Type B pancreatic cell (in vitro differentiated cells): ENCODE results near the gene ABCG1. TPM values are rescaled to one million over a fixed set of nuclear protein-coding genes. Genes with fewer than 3 reads are reported as not detected.

Source experiments
- DNase-seq: peaks from one replicate; pipeline ENCODE4 v3.0.0; 2021; ENCODE audit warnings: mixed read lengths; ENCODE audit not compliant: unreplicated experiment; ENCODE audit errors: extremely low spot score
- H3K27ac Mint-ChIP-seq: 2 replicates; pipeline ENCODE4 v1.8.0; 2021; ENCODE audit warnings: mild to moderate bottlenecking, mixed read lengths
- H3K27me3 Mint-ChIP-seq: 2 replicates; pipeline ENCODE4 v1.8.0; 2021; ENCODE audit warnings: mixed read lengths
- H3K36me3 Mint-ChIP-seq: 2 replicates; pipeline ENCODE4 v1.8.0; 2021; ENCODE audit warnings: mixed read lengths
- H3K4me1 Mint-ChIP-seq: one replicate; pipeline ENCODE4 v1.8.0; 2021; ENCODE audit warnings: mixed read lengths; ENCODE audit not compliant: unreplicated experiment
- H3K4me3 Mint-ChIP-seq: 2 replicates; pipeline ENCODE4 v1.8.0; 2021; ENCODE audit warnings: mild to moderate bottlenecking, mixed read lengths
- H3K9me3 Mint-ChIP-seq: 2 replicates; pipeline ENCODE4 v1.8.0; 2021; ENCODE audit warnings: mixed read lengths
- CTCF ChIP-seq: fragments of 200-600 bp; sonication (generic); conservative IDR thresholded peaks from 2 replicates; pipeline ENCODE4 v1.5.0; 2021; ENCODE audit warnings: antibody characterized with exemption, mild to moderate bottlenecking
- total RNA-seq: library from RNA; stranded (reverse); gene quantifications from 2 replicates; pipeline ENCODE4 v1.2.1, GENCODE V29; 2021; ENCODE audit warnings: low replicate concordance

Gene ABCG1
- total RNA-seq, 1 donor from 2014 or later, result 6.2 TPM

- peak overlapping the region; percentile 83 for H3K4me3 Mint-ChIP-seq
- H3K36me3 Mint-ChIP-seq, result no peaks in the 10 kb centered on the region
- H3K27me3 Mint-ChIP-seq, result peaks cover 9% of the 10 kb centered on the region
- no peak for TF ChIP-seq CTCF
- peaks cover 24% of the 10 kb centered on the region for H3K4me1 Mint-ChIP-seq
- peak overlapping the region; percentile 85 for H3K27ac Mint-ChIP-seq
- H3K9me3 Mint-ChIP-seq, result no peaks in the 10 kb centered on the region
- DNase-seq, result no peak
Observed at GRCh38 chr21:42236014-42236413, 17.1 kb downstream of the ABCG1 start.

- no peak for TF ChIP-seq CTCF
- H3K4me3 Mint-ChIP-seq, result peak overlapping the region; percentile 6
- H3K27me3 Mint-ChIP-seq, result peaks cover 9% of the 10 kb centered on the region
- H3K4me1 Mint-ChIP-seq, result peaks cover 24% of the 10 kb centered on the region
- H3K27ac Mint-ChIP-seq, result no peak overlapping the region
- no peaks in the 10 kb centered on the region for H3K36me3 Mint-ChIP-seq
- no peak for DNase-seq
- H3K9me3 Mint-ChIP-seq, result no peaks in the 10 kb centered on the region
Observed at GRCh38 chr21:42236693-42237092, 17.8 kb downstream of the ABCG1 start.

- H3K36me3 Mint-ChIP-seq, result no peaks in the 10 kb centered on the region
- H3K4me1 Mint-ChIP-seq, result peaks cover 24% of the 10 kb centered on the region
- no peak for TF ChIP-seq CTCF
- H3K4me3 Mint-ChIP-seq, result no peak overlapping the region
- no peak overlapping the region for H3K27ac Mint-ChIP-seq
- no peaks in the 10 kb centered on the region for H3K9me3 Mint-ChIP-seq
- H3K27me3 Mint-ChIP-seq, result peaks cover 9% of the 10 kb centered on the region
- no peak for DNase-seq
Observed at GRCh38 chr21:42237161-42237560, 18.2 kb downstream of the ABCG1 start.

- no peak for DNase-seq
- Mint-ChIP-seq H3K9me3 (no peaks in the 10 kb centered on the region), H3K27ac (no peak overlapping the region), H3K36me3 (no peaks in the 10 kb centered on the region), H3K27me3 (peaks cover 12% of the 10 kb centered on the region), H3K4me1 (peaks cover 22% of the 10 kb centered on the region), H3K4me3 (no peak overlapping the region)
- TF ChIP-seq CTCF, result no peak
Observed at GRCh38 chr21:42237577-42237976, 18.6 kb downstream of the ABCG1 start.

GRCh38 chr21:42238185-42238934, 19.4 kb downstream of the ABCG1 start:
- Mint-ChIP-seq H3K27me3 (peaks cover 12% of the 10 kb centered on the region), H3K4me1 (peaks cover 17% of the 10 kb centered on the region), H3K36me3 (no peaks in the 10 kb centered on the region), H3K27ac (no peak overlapping the region), H3K9me3 (no peaks in the 10 kb centered on the region), H3K4me3 (no peak overlapping the region)
- no peak for TF ChIP-seq CTCF
- no peak for DNase-seq
